SK-N-MC (cell line): ENCODE measurements around the gene TXN2.
A peak's percentile ranks its signal among the peaks of the same experiment; 100 is the strongest.

Experiments used
- DNase-seq: peaks from one replicate; pipeline ENCODE4 v3.0.0-alpha.2; 2011; ENCODE audit warnings: low read depth, low spot score
- H3K27ac ChIP-seq: fragments of 200-600 bp; sonication (generic); 2 replicates; pipeline ENCODE4 v1.5.1; 2016; ENCODE audit warnings: mixed run types
- H3K36me3 ChIP-seq: fragments of 200-600 bp; sonication (generic); 2 replicates; pipeline ENCODE4 v1.6.1; 2017; ENCODE audit warnings: antibody characterized with exemption, low read length, mixed read lengths; ENCODE audit not compliant: insufficient read depth
- H3K4me3 ChIP-seq: fragments of 200-600 bp; sonication (generic); 2 replicates; pipeline ENCODE4 v1.5.1; 2016
- H3K9ac ChIP-seq: fragments of 200-600 bp; sonication (generic); 2 replicates; pipeline ENCODE4 v1.8.0; 2017; ENCODE audit warnings: mixed run types, mixed read lengths; ENCODE audit not compliant: insufficient read length
- H3K9me3 ChIP-seq: fragments of 200-600 bp; sonication (generic); 2 replicates; pipeline ENCODE4 v1.6.1; 2017; ENCODE audit warnings: low read depth, mild to moderate bottlenecking, antibody characterized with exemption, low read length, moderate library complexity, mixed read lengths
- EZH2 ChIP-seq: fragments of 200-600 bp; sonication (generic); IDR thresholded peaks from one replicate; pipeline ENCODE4 v1.6.1; 2017; ENCODE audit warnings: antibody characterized with exemption
- FOXP2 ChIP-seq: optimal IDR thresholded peaks from 2 replicates; pipeline ENCODE3; 2011; ENCODE audit warnings: mild to moderate bottlenecking, moderate library complexity; ENCODE audit not compliant: insufficient read depth; ENCODE audit errors: extremely low read length, control extremely low read depth
- POLR2AphosphoS5 ChIP-seq: IDR thresholded peaks from 2 replicates; pipeline ENCODE4 v1.6.1; 2012; ENCODE audit warnings: mild to moderate bottlenecking, low read depth, low read length, borderline replicate concordance

The TXN2 gene

GRCh38 chr22:36471341-36471821 lies 10.1 kb downstream of the TXN2 start:
- Histone ChIP-seq H3K27ac (no peak overlapping the region), H3K9ac (no peak overlapping the region)
- no peak for DNase-seq

GRCh38 chr22:36470994-36471331 lies 10.5 kb downstream of the TXN2 start:
- H3K36me3 ChIP-seq: peaks cover 25% of the 10 kb centered on the region
- TF ChIP-seq EZH2 (no peak), POLR2AphosphoS5 (no peak), FOXP2 (no peak)
- no peak overlapping the region for H3K9ac ChIP-seq
- no peaks in the 10 kb centered on the region for H3K9me3 ChIP-seq
- DNase-seq: no peak
- H3K4me3 ChIP-seq: no peak overlapping the region
- H3K27ac ChIP-seq: no peak overlapping the region

More at GRCh38 chr22:36471341-36471821, 10.1 kb downstream of the TXN2 start:
- Histone ChIP-seq H3K4me3 (no peak overlapping the region), H3K36me3 (peaks cover 27% of the 10 kb centered on the region), H3K9me3 (no peaks in the 10 kb centered on the region)
- TF ChIP-seq FOXP2: no peak
- no peak for TF ChIP-seq POLR2AphosphoS5
- no peak for TF ChIP-seq EZH2

- peak overlapping the region; percentile 6 for H3K9ac ChIP-seq
- no peak overlapping the region for H3K4me3 ChIP-seq
- peaks cover 19% of the 10 kb centered on the region for H3K36me3 ChIP-seq
- TF ChIP-seq POLR2AphosphoS5 (no peak), FOXP2 (no peak)
- peak; percentile 56 for DNase-seq
- H3K9me3 ChIP-seq: no peaks in the 10 kb centered on the region
- H3K27ac ChIP-seq: no peak overlapping the region
Observed at GRCh38 chr22:36470162-36470993, 11.1 kb downstream of the TXN2 start.

GRCh38 chr22:36469094-36469710 lies 12.2 kb downstream of the TXN2 start:
- no peak for DNase-seq
- Histone ChIP-seq H3K9me3 (no peaks in the 10 kb centered on the region), H3K9ac (no peak overlapping the region), H3K4me3 (no peak overlapping the region), H3K27ac (no peak overlapping the region), H3K36me3 (peaks cover 12% of the 10 kb centered on the region; the same call in 1 of the 2 replicates)
- TF ChIP-seq POLR2AphosphoS5 (no peak), EZH2 (no peak), FOXP2 (no peak)

- Histone ChIP-seq H3K9ac (no peak overlapping the region), H3K9me3 (no peaks in the 10 kb centered on the region), H3K4me3 (no peak overlapping the region), H3K27ac (no peak overlapping the region), H3K36me3 (peaks cover 5% of the 10 kb centered on the region; the same call in 1 of the 2 replicates)
- no peak for TF ChIP-seq POLR2AphosphoS5
- TF ChIP-seq EZH2: no peak
- TF ChIP-seq FOXP2: no peak
- no peak for DNase-seq
Observed at GRCh38 chr22:36467946-36468345, 13.5 kb downstream of the TXN2 start.

GRCh38 chr22:36467042-36467810 lies 14.2 kb downstream of the TXN2 start:
- peaks cover under 1% of the 10 kb centered on the region; the same call in 1 of the 2 replicates for H3K36me3 ChIP-seq
- no peak overlapping the region for H3K4me3 ChIP-seq
- H3K9me3 ChIP-seq: no peaks in the 10 kb centered on the region
- H3K9ac ChIP-seq: no peak overlapping the region
- peak overlapping the region; percentile 42; the same call in 1 of the 2 replicates for H3K27ac ChIP-seq
- TF ChIP-seq EZH2 (no peak), POLR2AphosphoS5 (no peak), FOXP2 (no peak)
- no peak for DNase-seq

GRCh38 chr22:36466258-36466657 lies 15.2 kb downstream of the TXN2 start:
- Histone ChIP-seq H3K9me3 (no peaks in the 10 kb centered on the region), H3K36me3 (no peaks in the 10 kb centered on the region; the same call in 1 of the 2 replicates), H3K4me3 (no peak overlapping the region), H3K9ac (no peak overlapping the region), H3K27ac (peak overlapping the region; percentile 51; the same call in 1 of the 2 replicates)
- TF ChIP-seq FOXP2 (no peak), POLR2AphosphoS5 (no peak), EZH2 (no peak)
- DNase-seq: no peak
